Activated naive CD4-positive, alpha-beta T cell treated with anti-CD3 and anti-CD28 coated beads, Interleukin-2, amount 50 U/mL, for 24 hours (primary cell): ENCODE results near the gene SAE1.

Experiments used
- H3K27ac Mint-ChIP-seq: one replicate; pipeline ENCODE4 v1.8.0; 2021; ENCODE audit warnings: mild to moderate bottlenecking, mixed read lengths
- H3K27me3 Mint-ChIP-seq: one replicate; pipeline ENCODE4 v1.8.0; 2021; ENCODE audit warnings: mixed read lengths
- H3K36me3 Mint-ChIP-seq: one replicate; pipeline ENCODE4 v1.8.0; 2021; ENCODE audit warnings: mixed read lengths
- H3K4me1 Mint-ChIP-seq: one replicate; pipeline ENCODE4 v1.8.0; 2021; ENCODE audit warnings: mixed read lengths
- H3K4me3 Mint-ChIP-seq: one replicate; pipeline ENCODE4 v1.8.0; 2021; ENCODE audit warnings: mild to moderate bottlenecking, mixed read lengths
- H3K9me3 Mint-ChIP-seq: one replicate; pipeline ENCODE4 v1.8.0; 2021; ENCODE audit warnings: mixed read lengths

SAE1 gene

GRCh38 chr19:47130589-47131227 lies at the start of gene SAE1:
Gene SAE1, plus strand, starts transcription at chr19:47130835. Its CDS starts 96 bp downstream, at chr19:47130931.
- H3K4me3 Mint-ChIP-seq, result peak within 1 kb of the TSS; percentile 96
- no peaks in the 10 kb centered on the region for H3K27me3 Mint-ChIP-seq
- no peaks in the 10 kb centered on the region for H3K9me3 Mint-ChIP-seq
- peaks cover 16% of the 10 kb centered on the region for H3K36me3 Mint-ChIP-seq
- H3K27ac Mint-ChIP-seq, result peak within 1 kb of the TSS; percentile 99
- H3K4me1 Mint-ChIP-seq, result peaks cover 56% of the 10 kb centered on the region

GRCh38 chr19:47081095-47081494 lies 49.5 kb upstream of the SAE1 start:
- Mint-ChIP-seq H3K9me3 (no peaks in the 10 kb centered on the region), H3K4me3 (no peak overlapping the region), H3K27me3 (no peaks in the 10 kb centered on the region), H3K27ac (no peak overlapping the region), H3K36me3 (peaks cover 9% of the 10 kb centered on the region), H3K4me1 (no peaks in the 10 kb centered on the region)

- Mint-ChIP-seq H3K4me1 (no peaks in the 10 kb centered on the region), H3K36me3 (peaks cover 12% of the 10 kb centered on the region), H3K4me3 (no peak overlapping the region), H3K27me3 (no peaks in the 10 kb centered on the region), H3K9me3 (no peaks in the 10 kb centered on the region), H3K27ac (no peak overlapping the region)
Measured at GRCh38 chr19:47082493-47082892, 48.1 kb upstream of the SAE1 start.

GRCh38 chr19:47084879-47085439 lies 45.7 kb upstream of the SAE1 start:
- H3K27me3 Mint-ChIP-seq, result no peaks in the 10 kb centered on the region
- H3K36me3 Mint-ChIP-seq, result peaks cover 12% of the 10 kb centered on the region
- no peak overlapping the region for H3K27ac Mint-ChIP-seq
- H3K9me3 Mint-ChIP-seq, result no peaks in the 10 kb centered on the region
- no peaks in the 10 kb centered on the region for H3K4me1 Mint-ChIP-seq
- H3K4me3 Mint-ChIP-seq, result no peak overlapping the region

GRCh38 chr19:47086280-47086679 lies 44.4 kb upstream of the SAE1 start:
- Mint-ChIP-seq H3K27me3 (no peaks in the 10 kb centered on the region), H3K4me3 (no peak overlapping the region), H3K9me3 (no peaks in the 10 kb centered on the region), H3K36me3 (peaks cover 17% of the 10 kb centered on the region), H3K4me1 (no peaks in the 10 kb centered on the region), H3K27ac (peak overlapping the region; percentile 17)

- Mint-ChIP-seq H3K4me1 (peaks cover 7% of the 10 kb centered on the region), H3K27ac (peak overlapping the region; percentile 65), H3K9me3 (no peaks in the 10 kb centered on the region), H3K4me3 (no peak overlapping the region), H3K36me3 (peaks cover 10% of the 10 kb centered on the region), H3K27me3 (no peaks in the 10 kb centered on the region)
Measured at GRCh38 chr19:47089767-47090350, 40.8 kb upstream of the SAE1 start.

- Mint-ChIP-seq H3K27ac (no peak overlapping the region), H3K27me3 (no peaks in the 10 kb centered on the region), H3K4me3 (no peak overlapping the region), H3K9me3 (no peaks in the 10 kb centered on the region), H3K36me3 (peaks cover 8% of the 10 kb centered on the region), H3K4me1 (peaks cover 28% of the 10 kb centered on the region)
Measured at GRCh38 chr19:47093254-47093653, 37.4 kb upstream of the SAE1 start.

GRCh38 chr19:47093841-47094240 lies 36.8 kb upstream of the SAE1 start:
- Mint-ChIP-seq H3K4me3 (no peak overlapping the region), H3K27me3 (no peaks in the 10 kb centered on the region), H3K4me1 (peaks cover 33% of the 10 kb centered on the region), H3K27ac (peak overlapping the region; percentile 62), H3K9me3 (no peaks in the 10 kb centered on the region), H3K36me3 (peaks cover 8% of the 10 kb centered on the region)

GRCh38 chr19:47094557-47095475 lies 35.8 kb upstream of the SAE1 start:
- peaks cover 8% of the 10 kb centered on the region for H3K36me3 Mint-ChIP-seq
- H3K27ac Mint-ChIP-seq, result peak overlapping the region; percentile 85
- H3K27me3 Mint-ChIP-seq, result no peaks in the 10 kb centered on the region
- H3K4me3 Mint-ChIP-seq, result peak overlapping the region; percentile 43
- H3K4me1 Mint-ChIP-seq, result peaks cover 39% of the 10 kb centered on the region
- no peaks in the 10 kb centered on the region for H3K9me3 Mint-ChIP-seq

- Mint-ChIP-seq H3K36me3 (peaks cover 5% of the 10 kb centered on the region), H3K27me3 (no peaks in the 10 kb centered on the region), H3K9me3 (no peaks in the 10 kb centered on the region), H3K27ac (peak overlapping the region; percentile 85), H3K4me3 (peak overlapping the region; percentile 43), H3K4me1 (peaks cover 44% of the 10 kb centered on the region)
Measured at GRCh38 chr19:47095476-47096099, 35.0 kb upstream of the SAE1 start.

- Mint-ChIP-seq H3K27me3 (no peaks in the 10 kb centered on the region), H3K4me1 (peaks cover 46% of the 10 kb centered on the region)
Measured at GRCh38 chr19:47096100-47096704, 34.4 kb upstream of the SAE1 start.

GRCh38 chr19:47096721-47097120 lies 33.9 kb upstream of the SAE1 start:
- Mint-ChIP-seq H3K9me3 (no peaks in the 10 kb centered on the region), H3K4me3 (no peak overlapping the region), H3K36me3 (peaks cover 3% of the 10 kb centered on the region), H3K4me1 (peaks cover 46% of the 10 kb centered on the region), H3K27me3 (no peaks in the 10 kb centered on the region), H3K27ac (peak overlapping the region; percentile 47)

More at GRCh38 chr19:47096100-47096704, 34.4 kb upstream of the SAE1 start:
- peak overlapping the region; percentile 85 for H3K27ac Mint-ChIP-seq
- H3K9me3 Mint-ChIP-seq, result no peaks in the 10 kb centered on the region
- no peak overlapping the region for H3K4me3 Mint-ChIP-seq
- H3K36me3 Mint-ChIP-seq, result peaks cover 3% of the 10 kb centered on the region

GRCh38 chr19:47097396-47098201 lies 33.0 kb upstream of the SAE1 start:
- H3K27ac Mint-ChIP-seq, result no peak overlapping the region

GRCh38 chr19:47098608-47099007 lies 32.0 kb upstream of the SAE1 start:
- H3K36me3 Mint-ChIP-seq, result peaks cover 3% of the 10 kb centered on the region
- H3K27ac Mint-ChIP-seq, result peak overlapping the region; percentile 51
- H3K4me1 Mint-ChIP-seq, result peaks cover 63% of the 10 kb centered on the region
- no peaks in the 10 kb centered on the region for H3K27me3 Mint-ChIP-seq
- no peak overlapping the region for H3K4me3 Mint-ChIP-seq
- H3K9me3 Mint-ChIP-seq, result no peaks in the 10 kb centered on the region

More at GRCh38 chr19:47097396-47098201, 33.0 kb upstream of the SAE1 start:
- H3K27me3 Mint-ChIP-seq, result no peaks in the 10 kb centered on the region
- H3K36me3 Mint-ChIP-seq, result peaks cover 3% of the 10 kb centered on the region
- H3K9me3 Mint-ChIP-seq, result no peaks in the 10 kb centered on the region
- H3K4me1 Mint-ChIP-seq, result peaks cover 54% of the 10 kb centered on the region
- H3K4me3 Mint-ChIP-seq, result no peak overlapping the region
